Epithelial cell of esophagus (primary cell): ENCODE results near the gene AZIN2.
"Not testable (repeated sequence)": the region's sequence is repeated elsewhere in the genome, so short reads cannot be mapped to it uniquely, and the experiment has no call there.

Experiments used
- DNase-seq: peaks from one replicate; pipeline ENCODE4 v3.0.0; 2010; ENCODE audit warnings: low read depth
- H3K4me3 ChIP-seq: 2 replicates; pipeline ENCODE4 v1.5.1; 2011; ENCODE audit warnings: mild to moderate bottlenecking, low read length, control low read depth
- TF ChIP-seq, protein P1 (sequence below): IDR thresholded peaks from 2 replicates; pipeline ENCODE4 v1.5.1; 2011; ENCODE audit warnings: low read depth, mild to moderate bottlenecking, low read length, control low read depth, inconsistent platforms; ENCODE audit not compliant: insufficient read depth; ENCODE audit errors: missing control alignments

The AZIN2 gene

DNA sequence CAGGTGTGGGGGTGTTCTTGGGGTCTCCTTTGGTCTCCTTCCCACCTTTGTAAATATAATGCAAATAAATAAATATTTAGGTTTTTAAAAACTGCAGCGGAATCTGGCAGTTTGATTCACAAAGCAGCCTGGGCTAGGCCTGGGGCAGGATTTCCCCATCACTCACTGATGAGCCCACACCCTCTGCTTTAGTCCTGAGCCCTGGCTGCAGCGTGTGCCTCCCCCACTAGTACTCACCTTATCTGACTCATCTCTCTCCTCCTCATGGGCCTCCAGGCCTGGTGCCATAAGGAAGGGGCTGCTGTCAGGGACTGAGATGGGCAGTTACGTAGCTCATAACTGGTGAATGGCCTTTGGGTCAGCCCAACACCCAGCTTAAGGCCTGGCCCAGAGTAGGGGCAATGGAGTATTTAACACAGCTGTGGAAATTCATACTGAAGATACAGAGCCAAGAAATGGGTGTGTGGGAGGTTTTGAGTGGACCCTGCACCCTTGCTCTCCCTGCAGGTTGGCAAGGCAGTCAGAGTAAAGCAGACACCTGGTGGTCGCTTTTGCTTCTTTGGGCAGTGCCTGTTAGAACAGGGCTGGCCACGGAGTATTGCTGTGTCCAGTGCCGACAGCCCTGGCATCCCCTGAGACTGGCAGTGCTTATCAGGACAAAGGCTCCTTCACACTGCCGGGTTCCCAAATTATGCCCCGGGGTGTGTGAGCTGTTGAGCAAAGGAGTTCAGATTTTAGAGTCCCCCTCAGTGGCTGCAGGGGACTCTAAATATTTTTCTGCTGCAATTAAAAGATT is 39.7 kb downstream of the AZIN2 start:
- TF ChIP-seq, protein P1, sequence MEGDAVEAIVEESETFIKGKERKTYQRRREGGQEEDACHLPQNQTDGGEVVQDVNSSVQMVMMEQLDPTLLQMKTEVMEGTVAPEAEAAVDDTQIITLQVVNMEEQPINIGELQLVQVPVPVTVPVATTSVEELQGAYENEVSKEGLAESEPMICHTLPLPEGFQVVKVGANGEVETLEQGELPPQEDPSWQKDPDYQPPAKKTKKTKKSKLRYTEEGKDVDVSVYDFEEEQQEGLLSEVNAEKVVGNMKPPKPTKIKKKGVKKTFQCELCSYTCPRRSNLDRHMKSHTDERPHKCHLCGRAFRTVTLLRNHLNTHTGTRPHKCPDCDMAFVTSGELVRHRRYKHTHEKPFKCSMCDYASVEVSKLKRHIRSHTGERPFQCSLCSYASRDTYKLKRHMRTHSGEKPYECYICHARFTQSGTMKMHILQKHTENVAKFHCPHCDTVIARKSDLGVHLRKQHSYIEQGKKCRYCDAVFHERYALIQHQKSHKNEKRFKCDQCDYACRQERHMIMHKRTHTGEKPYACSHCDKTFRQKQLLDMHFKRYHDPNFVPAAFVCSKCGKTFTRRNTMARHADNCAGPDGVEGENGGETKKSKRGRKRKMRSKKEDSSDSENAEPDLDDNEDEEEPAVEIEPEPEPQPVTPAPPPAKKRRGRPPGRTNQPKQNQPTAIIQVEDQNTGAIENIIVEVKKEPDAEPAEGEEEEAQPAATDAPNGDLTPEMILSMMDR, result no peak
- peak; percentile 93 for DNase-seq

GRCh38 chr1:33121728-33122127 is 40.8 kb downstream of the AZIN2 start:
- TF ChIP-seq, protein P1, result no peak
- no peak for DNase-seq
- H3K4me3 ChIP-seq, result no peak overlapping the region

More for the DNA sequence above, 39.7 kb downstream of the AZIN2 start:
- H3K4me3 ChIP-seq, result no peak overlapping the region

DNA sequence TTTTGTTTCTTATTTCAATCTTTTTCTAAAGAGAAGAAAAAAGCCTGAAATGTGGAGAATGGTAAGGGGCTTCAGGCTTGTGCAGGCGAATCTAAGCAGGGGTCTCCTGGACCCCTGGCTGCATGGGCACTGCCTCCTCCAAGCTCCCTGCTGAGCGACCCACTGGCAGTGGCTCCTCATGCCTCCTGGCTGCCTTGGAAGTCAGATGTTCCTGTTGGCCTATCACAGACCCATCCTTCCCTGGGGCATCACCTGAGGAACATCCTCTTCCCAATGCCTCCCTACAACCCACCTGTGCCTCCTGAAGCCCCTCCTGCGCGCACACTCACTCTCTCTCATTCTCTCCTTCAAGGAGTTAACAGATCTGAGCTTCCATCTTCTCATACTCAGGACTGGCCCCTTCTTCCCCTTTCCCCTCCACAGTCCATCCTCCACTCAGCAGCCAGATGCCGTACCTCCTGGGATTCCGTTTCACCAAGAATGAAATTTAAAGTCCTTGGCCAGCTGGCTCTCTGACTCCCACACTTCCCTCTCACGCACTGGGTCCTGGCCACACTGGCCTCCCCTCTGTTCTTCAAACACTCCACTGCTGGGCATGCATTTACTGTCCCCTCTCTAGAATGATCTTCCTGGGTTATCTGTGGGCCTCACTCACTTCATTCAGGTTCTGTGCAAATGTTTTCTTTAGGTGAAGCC is 41.7 kb downstream of the AZIN2 start:
- H3K4me3 ChIP-seq, result no peak overlapping the region
- TF ChIP-seq, protein P1, result no peak
- no peak for DNase-seq

GRCh38 chr1:33123266-33123665 is 42.3 kb downstream of the AZIN2 start:
- peak; percentile 56 for DNase-seq
- TF ChIP-seq, protein P1, result no peak
- H3K4me3 ChIP-seq, result no peak overlapping the region

DNA sequence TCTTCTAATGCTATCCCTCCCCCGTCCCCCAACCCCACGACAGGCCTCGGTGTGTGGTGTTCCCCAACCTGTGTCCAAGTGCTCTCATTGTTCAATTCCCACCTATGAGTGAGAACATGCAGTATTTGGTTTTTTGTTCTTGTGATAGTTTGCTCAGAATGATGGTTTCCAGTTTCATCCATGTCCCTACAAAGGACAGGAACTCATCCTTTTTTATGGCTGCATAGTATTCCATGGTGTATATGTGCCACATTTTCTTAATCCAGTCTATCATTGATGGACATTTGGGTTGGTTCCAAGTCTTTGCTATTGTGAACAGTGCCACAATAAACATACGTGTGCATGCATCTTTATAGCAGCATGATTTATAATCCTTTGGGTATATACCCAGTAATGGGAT is 43.7 kb downstream of the AZIN2 start:
- not testable (repeated sequence) for DNase-seq, H3K4me3 ChIP-seq

- TF ChIP-seq, protein P1, result no peak
- peak overlapping the region; percentile 100 for H3K4me3 ChIP-seq
- DNase-seq, result no peak
Measured at GRCh38 chr1:33126411-33127000, 45.6 kb downstream of the AZIN2 start.

GRCh38 chr1:33127001-33127823 is 46.3 kb downstream of the AZIN2 start:
- TF ChIP-seq, protein P1, result peak; percentile 99
- DNase-seq, result peak; percentile 98

More at GRCh38 chr1:33127001-33127823, 46.3 kb downstream of the AZIN2 start:
- H3K4me3 ChIP-seq, result peak overlapping the region; percentile 100
